KBM-7 (cell line): Measurements from ENCODE around the gene RIPOR2.

Experiments used
- DNase-seq: peaks from one replicate; pipeline ENCODE4 v3.0.0-alpha.2; 2015
- in situ Hi-C: fragments of 300-500 bp; cut with MboI; formaldehyde crosslinking; loops from 2 replicates; pipeline ENCODE4 v1.14.3; 2020; ENCODE audit warnings: low sequenced_read_pairs, low pct_unique_long_range_greater_than_20kb, mixed read lengths

RIPOR2 gene

GRCh38 chr6:24831771-24832716, 103.7 kb downstream of the RIPOR2 start:
- in situ Hi-C loops = no loop called here

DNA sequence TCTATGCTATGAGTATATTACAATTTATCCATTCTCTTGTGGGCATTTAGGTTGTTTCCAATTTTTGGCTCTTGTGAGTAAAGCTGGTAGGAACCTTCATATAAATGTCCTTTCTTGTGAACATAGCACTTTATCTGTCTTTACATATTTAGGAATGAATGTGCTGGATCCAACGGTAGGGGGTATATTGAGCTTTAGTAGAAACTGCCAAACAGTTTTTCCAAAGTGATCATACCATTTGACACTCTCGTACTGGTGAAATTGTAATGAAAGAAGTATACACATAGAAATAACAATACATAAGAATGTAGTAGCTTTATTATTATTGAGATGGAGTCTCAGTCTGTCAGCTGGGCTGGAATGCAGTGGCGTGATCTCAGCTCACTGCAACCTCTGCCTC, 106.1 kb downstream of the RIPOR2 start:
- DNase-seq = no peak
- in situ Hi-C loops = no loop called here

More at GRCh38 chr6:24831771-24832716, 103.7 kb downstream of the RIPOR2 start:
- no peak for DNase-seq

GRCh38 chr6:24827970-24828369, 107.8 kb downstream of the RIPOR2 start:
- in situ Hi-C loops = no loop called here
- DNase-seq = no peak

- DNase-seq = peak; percentile 16
- in situ Hi-C loops = no loop called here
Observed at GRCh38 chr6:24827162-24827561, 108.6 kb downstream of the RIPOR2 start.

DNA sequence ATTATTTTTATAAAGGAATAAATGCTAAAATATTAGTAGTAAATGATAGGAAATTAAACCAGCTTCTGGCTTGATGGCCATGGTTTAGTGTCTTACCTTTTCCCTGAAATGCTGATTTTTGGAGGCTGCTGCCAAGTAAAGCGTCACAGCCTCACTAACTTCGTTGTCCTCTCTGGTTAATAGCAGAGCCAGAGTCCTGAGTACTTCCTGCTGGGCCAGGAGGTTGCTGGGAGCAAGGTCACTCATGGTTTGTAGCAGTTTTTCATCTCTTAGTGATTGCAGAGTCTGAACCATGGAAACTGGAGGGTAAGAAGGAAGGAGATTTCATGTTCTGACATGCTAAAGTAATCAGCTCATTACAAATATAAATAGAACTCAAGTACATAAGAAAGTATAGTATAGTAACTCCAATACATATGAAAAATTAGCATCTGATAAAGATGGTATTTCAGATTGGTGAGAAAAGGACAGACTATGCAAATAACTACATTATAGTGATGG, 110.6 kb downstream of the RIPOR2 start:
- DNase-seq = no peak
- in situ Hi-C loops = no loop called here

DNA sequence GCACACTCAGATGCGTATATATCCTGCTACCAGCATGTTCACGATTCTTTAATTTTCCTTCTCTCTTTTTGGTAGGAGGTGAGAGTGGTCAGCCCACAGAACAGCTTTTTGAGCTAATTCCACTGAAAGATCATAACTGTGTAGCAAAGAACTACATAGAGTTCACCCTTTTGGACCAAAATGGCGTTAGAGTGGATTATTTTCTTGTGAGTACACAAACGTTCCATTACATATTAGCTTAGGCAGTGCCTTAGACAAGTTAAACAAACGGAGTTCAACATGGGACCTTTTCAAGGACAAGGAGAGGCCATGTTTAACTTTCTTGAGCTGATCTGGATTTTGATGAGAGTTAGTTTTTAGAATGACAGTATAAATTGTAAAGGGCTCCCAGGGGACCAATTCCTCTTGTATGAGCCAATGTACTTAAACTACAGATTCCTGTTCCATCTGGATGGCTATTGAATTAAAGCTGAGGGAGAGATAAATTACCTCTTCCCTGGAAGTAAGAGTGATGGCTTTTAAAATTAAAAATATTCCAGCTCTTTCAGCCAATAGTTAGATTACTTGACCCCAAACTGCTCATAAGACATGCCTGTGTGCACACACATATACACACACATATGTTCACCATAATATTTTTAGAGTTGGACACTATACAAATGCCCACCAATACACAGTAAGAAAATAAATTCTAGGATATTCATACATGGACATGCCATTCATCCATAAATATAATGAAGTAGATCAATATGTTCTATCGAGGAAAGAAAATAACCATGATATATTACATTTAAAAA, 111.4 kb downstream of the RIPOR2 start:
- in situ Hi-C loops = no loop called here
- DNase-seq = no peak

GRCh38 chr6:24823185-24823584, 112.6 kb downstream of the RIPOR2 start:
- no peak for DNase-seq
- in situ Hi-C loops = no loop called here

DNA sequence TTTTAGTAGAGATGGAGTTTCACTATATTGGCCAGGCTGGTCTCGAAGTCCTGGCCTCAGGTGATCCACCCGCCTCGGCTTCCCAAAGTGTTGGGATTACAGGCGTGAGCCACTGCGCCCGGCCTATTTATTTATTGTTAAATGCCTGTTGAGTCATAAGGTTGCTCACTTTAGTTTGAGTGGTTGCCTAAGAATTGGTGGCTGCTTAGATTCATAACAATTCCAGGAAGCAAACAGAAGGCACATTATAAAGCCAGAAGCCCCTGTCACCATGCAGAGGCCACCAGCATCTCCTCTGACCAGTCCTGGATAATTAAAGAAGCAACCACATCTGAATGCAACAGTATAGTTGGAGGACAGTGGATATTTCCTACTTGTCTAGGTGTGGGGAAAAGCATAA, 113.1 kb downstream of the RIPOR2 start:
- DNase-seq = no peak
- in situ Hi-C loops = no loop called here

DNA sequence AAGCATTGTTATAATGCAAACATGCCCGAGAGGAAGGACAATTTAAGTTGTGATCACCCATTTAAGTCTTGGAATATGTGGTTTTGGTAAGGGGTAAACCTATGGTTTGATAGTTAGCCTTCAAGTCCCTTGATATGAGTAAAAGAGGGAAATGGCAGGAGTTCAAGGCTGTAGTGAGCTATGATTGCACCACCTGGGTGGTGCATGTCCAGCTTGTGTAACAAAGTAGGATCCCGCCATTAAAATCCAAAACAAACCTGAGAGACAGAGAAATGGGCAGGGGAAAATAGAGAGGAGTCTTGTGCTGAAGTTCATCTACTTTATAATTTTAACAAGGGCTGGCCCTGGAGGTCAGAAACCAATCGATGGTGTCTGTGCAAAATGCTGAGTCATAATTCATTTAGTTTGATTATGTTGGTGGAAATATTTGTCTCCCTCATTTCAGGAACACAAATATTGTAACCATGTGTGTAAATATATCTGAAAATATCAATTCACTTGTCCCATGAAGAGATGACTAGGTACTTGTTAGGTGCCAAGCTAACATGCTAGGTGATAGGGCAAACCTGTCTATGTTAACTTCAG, 113.8 kb downstream of the RIPOR2 start:
- in situ Hi-C loops = no loop called here
- DNase-seq = no peak

DNA sequence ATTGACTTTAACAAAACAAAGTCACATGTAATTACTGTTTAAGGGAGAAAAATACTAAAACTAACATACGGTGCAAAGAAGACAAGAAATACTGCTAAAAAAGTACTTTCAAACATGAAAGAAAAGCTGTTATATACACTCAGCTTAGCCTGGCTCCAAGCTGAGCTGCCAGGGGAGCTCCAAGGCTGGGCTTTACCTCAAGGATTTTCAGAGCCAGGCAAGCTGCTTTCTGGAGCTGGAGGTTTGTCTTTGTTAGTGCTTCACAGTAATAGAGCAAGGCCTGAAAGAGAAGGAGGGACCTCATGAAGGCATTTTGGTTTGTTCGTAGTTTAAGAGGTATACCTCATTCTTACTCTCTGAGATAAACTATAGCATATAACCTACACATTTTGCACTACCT, 117.4 kb downstream of the RIPOR2 start:
- in situ Hi-C loops = no loop called here
- DNase-seq = no peak

GRCh38 chr6:24809728-24810127, 126.0 kb downstream of the RIPOR2 start:
- in situ Hi-C loops = no loop called here
- no peak for DNase-seq

DNA sequence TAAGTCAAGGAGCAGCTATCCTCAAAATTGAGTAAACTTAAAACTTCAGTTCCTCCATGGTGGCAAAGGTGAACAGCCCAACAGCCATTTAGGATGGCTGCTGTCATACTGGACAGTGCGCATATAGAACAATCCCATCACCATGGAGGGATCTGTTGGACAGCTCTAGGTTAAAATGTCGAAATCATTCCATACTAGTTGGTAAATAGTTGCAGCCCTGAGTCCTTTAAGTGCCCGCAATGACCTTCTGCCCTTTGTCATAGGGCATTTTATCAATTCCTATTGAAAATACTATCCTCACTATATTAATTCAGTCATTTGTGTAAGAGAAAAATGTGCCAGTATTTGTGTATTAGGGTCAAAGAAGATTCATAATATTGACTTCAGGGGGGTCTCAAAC, 128.2 kb downstream of the RIPOR2 start:
- DNase-seq = no peak
- in situ Hi-C loops = no loop called here

GRCh38 chr6:24802271-24803059, 133.3 kb downstream of the RIPOR2 start:
- DNase-seq = no peak
- in situ Hi-C loops = no loop called here

- in situ Hi-C loops = no loop called here
- no peak for DNase-seq
Observed at GRCh38 chr6:24799541-24799915, 136.2 kb downstream of the RIPOR2 start.

DNA sequence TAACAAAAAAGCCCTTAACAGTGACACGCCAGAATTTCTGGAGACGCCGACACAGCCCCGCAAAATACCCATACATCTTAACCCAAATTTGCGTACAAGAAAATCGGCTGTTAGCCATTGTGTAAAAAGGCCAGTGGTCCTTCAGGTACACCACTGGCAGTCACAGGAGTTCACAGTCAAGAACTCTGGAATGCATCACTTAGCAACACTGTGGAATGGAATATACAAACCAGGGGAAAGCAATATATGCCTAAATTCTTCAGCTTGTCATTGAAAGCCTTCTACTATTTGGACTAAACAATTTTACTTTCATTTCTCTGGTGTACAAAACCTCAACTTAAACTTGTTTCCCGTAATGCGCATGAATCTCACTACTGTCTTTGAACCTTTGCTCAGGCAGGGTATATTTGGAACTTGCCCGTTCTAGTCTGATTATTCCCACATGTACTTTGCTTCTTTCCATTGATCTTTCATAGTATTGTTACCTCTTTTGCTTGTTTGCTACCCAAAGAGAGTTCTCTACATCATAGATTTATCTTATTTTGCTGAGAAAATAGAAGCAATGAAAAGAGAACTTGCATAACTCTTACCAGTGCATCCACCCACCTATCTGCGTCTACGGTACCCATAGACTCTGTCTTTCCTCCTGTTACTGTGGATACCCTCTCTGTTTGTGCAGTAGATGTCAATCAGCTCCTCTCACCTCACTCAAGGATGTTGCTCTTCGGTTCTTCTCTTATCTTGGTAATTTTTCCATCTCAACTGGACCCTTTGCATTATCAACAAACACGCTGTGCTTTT, 136.8 kb downstream of the RIPOR2 start, which contains the start of gene ARMH2:
Gene ARMH2, minus strand, starts transcription at position 178 of the 801 bp plus-strand sequence. Its CDS starts 60 bp downstream, at position 118.
- in situ Hi-C loops = no loop called here
- no peak for DNase-seq

- in situ Hi-C loops = no loop called here
- DNase-seq = no peak
Observed at GRCh38 chr6:24797596-24798216, 138.1 kb downstream of the RIPOR2 start.

GRCh38 chr6:24796616-24797290, 139.0 kb downstream of the RIPOR2 start:
- no peak for DNase-seq
- in situ Hi-C loops = no loop called here
